Metanephros (tissue), 1 donor: ENCODE measurements around the gene GNG8. TPM values are rescaled to one million over a fixed set of nuclear protein-coding genes. Genes with fewer than 3 reads are reported as not detected.

ENCODE experiments used
- total RNA-seq: library from RNA; depleted of rRNA; stranded (reverse); fragments of >200 nt; gene quantifications from one replicate; pipeline ENCODE4 v1.2.3, GENCODE V29; 2014

Gene GNG8
- not detected for total RNA-seq

GRCh38 chr19:46635920-46636761 is at the start of gene GNG8:
TSS of gene GNG8 (minus strand) at chr19:46636202. CDS start at chr19:46634682, 1,520 bp downstream.

GRCh38 chr19:46661020-46661731 is 25.2 kb upstream of the GNG8 start, which contains the start of gene DACT3:
TSS of gene DACT3 (minus strand) at chr19:46661182. CDS start at chr19:46661064, 118 bp downstream.

GRCh38 chr19:46624958-46625661 is 10.9 kb downstream of the GNG8 start, which contains the start of gene PTGIR:
TSS of gene PTGIR (minus strand) at chr19:46625089. CDS start at chr19:46624225, 864 bp downstream.

GRCh38 chr19:46601318-46602224 is 34.4 kb downstream of the GNG8 start, which contains the start of gene CALM3:
TSS of gene CALM3 (plus strand) at chr19:46601330. CDS start at chr19:46601435, 105 bp downstream.

Other genes with a start within 250 kb of the GNG8 start
- gene CCDC8, start 222.6 kb downstream of the GNG8 start, total RNA-seq = 62.2 TPM
- gene PNMA8C, start 207.3 kb downstream of the GNG8 start, total RNA-seq = 0.53 TPM
- gene PNMA8A, start 164.6 kb downstream of the GNG8 start, total RNA-seq = 44.5 TPM
- gene PNMA8B, start 140.3 kb downstream of the GNG8 start, total RNA-seq = 7.2 TPM
- gene CALM3, start 34.9 kb downstream of the GNG8 start, total RNA-seq = 165 TPM
- gene PTGIR, start 11.1 kb downstream of the GNG8 start, total RNA-seq = 8.3 TPM
- gene DACT3, start 25.0 kb upstream of the GNG8 start, total RNA-seq = 28.4 TPM
- 47.6 TPM for gene PRKD2, start 80.9 kb upstream of the GNG8 start, total RNA-seq
- 17.0 TPM for gene FKRP, start 109.9 kb upstream of the GNG8 start, total RNA-seq
- 88.1 TPM for gene STRN4, start 110.2 kb upstream of the GNG8 start, total RNA-seq
- gene SLC1A5, start 152.4 kb upstream of the GNG8 start, total RNA-seq = 35.9 TPM
- 80.9 TPM for gene AP2S1, start 214.6 kb upstream of the GNG8 start, total RNA-seq
- gene ARHGAP35, start 224.8 kb upstream of the GNG8 start, total RNA-seq = 48.3 TPM